ENCODE data around the gene FGD3. TPM values are rescaled to one million over a fixed set of nuclear protein-coding genes. Genes with fewer than 3 reads are reported as not detected.

FGD3 gene
- total RNA-seq, 1 donor from 2014 or later: 0.26 TPM

DNA sequence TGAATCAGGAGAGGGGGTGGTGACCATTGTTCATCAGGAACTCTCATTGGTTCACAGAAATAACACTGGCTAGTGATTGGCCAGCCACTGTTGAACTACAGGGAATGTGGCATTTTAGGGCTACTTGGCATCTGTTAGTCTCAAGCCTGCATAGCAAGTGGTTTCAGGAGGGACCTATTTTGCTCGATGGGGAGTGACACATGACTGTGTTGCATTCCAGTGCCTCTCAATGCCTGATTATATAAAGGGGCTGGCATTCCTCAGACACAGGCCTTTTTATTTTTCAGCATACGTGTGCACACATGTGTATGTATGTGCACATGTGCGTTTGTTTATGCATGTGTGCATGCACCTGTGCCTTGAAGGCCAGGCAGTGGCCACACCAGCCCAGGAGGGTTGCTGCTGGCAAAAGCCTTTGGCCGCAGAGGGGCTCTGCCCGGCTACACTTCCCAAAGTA lies 23.2 kb downstream of the FGD3 start:
- DNase-seq (ENCODE audit: low read depth): peak; percentile 83
- peak; percentile 99 for FAIRE-seq
- Histone ChIP-seq H3K36me3 (ENCODE audit: control insufficient read depth, insufficient read depth, low read length) (no peaks in the 10 kb centered on the region), H3K4me3 (ENCODE audit: low read depth, low read length) (no peak overlapping the region), H3K27me3 (ENCODE audit: control insufficient read depth, insufficient read depth, low read length) (no peaks in the 10 kb centered on the region)
- TF ChIP-seq, protein P1, sequence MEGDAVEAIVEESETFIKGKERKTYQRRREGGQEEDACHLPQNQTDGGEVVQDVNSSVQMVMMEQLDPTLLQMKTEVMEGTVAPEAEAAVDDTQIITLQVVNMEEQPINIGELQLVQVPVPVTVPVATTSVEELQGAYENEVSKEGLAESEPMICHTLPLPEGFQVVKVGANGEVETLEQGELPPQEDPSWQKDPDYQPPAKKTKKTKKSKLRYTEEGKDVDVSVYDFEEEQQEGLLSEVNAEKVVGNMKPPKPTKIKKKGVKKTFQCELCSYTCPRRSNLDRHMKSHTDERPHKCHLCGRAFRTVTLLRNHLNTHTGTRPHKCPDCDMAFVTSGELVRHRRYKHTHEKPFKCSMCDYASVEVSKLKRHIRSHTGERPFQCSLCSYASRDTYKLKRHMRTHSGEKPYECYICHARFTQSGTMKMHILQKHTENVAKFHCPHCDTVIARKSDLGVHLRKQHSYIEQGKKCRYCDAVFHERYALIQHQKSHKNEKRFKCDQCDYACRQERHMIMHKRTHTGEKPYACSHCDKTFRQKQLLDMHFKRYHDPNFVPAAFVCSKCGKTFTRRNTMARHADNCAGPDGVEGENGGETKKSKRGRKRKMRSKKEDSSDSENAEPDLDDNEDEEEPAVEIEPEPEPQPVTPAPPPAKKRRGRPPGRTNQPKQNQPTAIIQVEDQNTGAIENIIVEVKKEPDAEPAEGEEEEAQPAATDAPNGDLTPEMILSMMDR (IDR thresholded peaks at IDR 0.05; ENCODE audit: insufficient read depth, low read length, severe bottlenecking): no peak

DNA sequence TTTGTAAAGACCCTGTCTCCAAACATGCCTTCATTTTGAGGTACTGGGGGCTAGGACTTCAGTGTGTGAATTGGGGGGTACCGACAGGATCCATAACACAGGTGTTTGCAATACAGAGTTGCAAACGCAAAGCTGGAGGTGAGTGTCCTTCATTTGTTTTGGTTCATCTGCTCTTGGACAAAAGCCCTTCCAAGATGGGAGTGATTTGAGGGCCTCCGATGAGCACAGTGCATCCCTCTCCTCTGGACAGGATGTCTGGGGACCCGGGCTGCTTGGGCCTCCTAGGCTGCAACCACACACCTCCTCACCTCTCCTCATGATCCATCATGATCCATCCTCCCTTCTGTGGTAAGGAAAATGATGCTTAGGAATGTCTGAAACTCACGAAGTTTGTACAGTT lies 23.8 kb downstream of the FGD3 start:
- FAIRE-seq (no peak), DNase-seq (ENCODE audit: low read depth) (no peak)
- H3K4me3 ChIP-seq (ENCODE audit: low read depth, low read length): no peak overlapping the region
- H3K27me3 ChIP-seq (ENCODE audit: control insufficient read depth, insufficient read depth, low read length): no peaks in the 10 kb centered on the region
- TF ChIP-seq, protein P1 (IDR thresholded peaks at IDR 0.05; ENCODE audit: insufficient read depth, low read length, severe bottlenecking): no peak
- no peaks in the 10 kb centered on the region for H3K36me3 ChIP-seq (ENCODE audit: control insufficient read depth, insufficient read depth, low read length)

GRCh38 chr9:92971776-92972175 lies 24.5 kb downstream of the FGD3 start:
- DNase-seq (ENCODE audit: low read depth): no peak
- no peak for FAIRE-seq
- Histone ChIP-seq H3K4me3 (ENCODE audit: low read depth, low read length) (no peak overlapping the region), H3K36me3 (ENCODE audit: control insufficient read depth, insufficient read depth, low read length) (no peaks in the 10 kb centered on the region), H3K27me3 (ENCODE audit: control insufficient read depth, insufficient read depth, low read length) (no peaks in the 10 kb centered on the region)
- TF ChIP-seq, protein P1 (IDR thresholded peaks at IDR 0.05; ENCODE audit: insufficient read depth, low read length, severe bottlenecking): no peak

- H3K27me3 ChIP-seq (ENCODE audit: control insufficient read depth, insufficient read depth, low read length): no peaks in the 10 kb centered on the region
- H3K36me3 ChIP-seq (ENCODE audit: control insufficient read depth, insufficient read depth, low read length): no peaks in the 10 kb centered on the region
- peak; percentile 18 for FAIRE-seq
- TF ChIP-seq, protein P1 (IDR thresholded peaks at IDR 0.05; ENCODE audit: insufficient read depth, low read length, severe bottlenecking): no peak
- no peak overlapping the region for H3K4me3 ChIP-seq (ENCODE audit: low read depth, low read length)
- no peak for DNase-seq (ENCODE audit: low read depth)
These were observed 26.4 kb downstream of the FGD3 start for GRCh38 chr9:92973700-92974099.

- TF ChIP-seq, protein P1 (IDR thresholded peaks at IDR 0.05; ENCODE audit: insufficient read depth, low read length, severe bottlenecking): no peak
- H3K4me3 ChIP-seq (ENCODE audit: low read depth, low read length): no peak overlapping the region
- no peak for FAIRE-seq
- H3K27me3 ChIP-seq (ENCODE audit: control insufficient read depth, insufficient read depth, low read length): no peaks in the 10 kb centered on the region
- H3K36me3 ChIP-seq (ENCODE audit: control insufficient read depth, insufficient read depth, low read length): no peaks in the 10 kb centered on the region
- no peak for DNase-seq (ENCODE audit: low read depth)
These were observed 26.9 kb downstream of the FGD3 start for GRCh38 chr9:92974161-92974661.

Data from bronchial epithelial cell (primary cell).